Stimulated activated effector memory CD8-positive, alpha-beta T cell treated with anti-CD3 and anti-CD28 coated beads, Interleukin-12 subunit alpha, Interleukin-12 subunit beta, amount 100 ng/mL, for 72 hours (primary cell): ENCODE results near the gene ROCK2.
"Not testable (repeated sequence)": the region's sequence is repeated elsewhere in the genome, so short reads cannot be mapped to it uniquely, and the experiment has no call there.

ENCODE experiments used
- ATAC-seq: fragments of 150-1000 bp; cut with Tn5 transposase; 2 replicates; pipeline ENCODE4 v1.10.0; 2021
- DNase-seq, 2 donors: peaks; one replicate each; pipeline ENCODE4 v3.0.0; 2021 to 2022; ENCODE audit warnings: low spot score in 2 of 2
- H3K27ac Mint-ChIP-seq: one replicate; pipeline ENCODE4 v1.8.0; 2022; ENCODE audit warnings: mild to moderate bottlenecking, mixed read lengths
- H3K36me3 Mint-ChIP-seq: one replicate; pipeline ENCODE4 v1.8.0; 2022; ENCODE audit warnings: mild to moderate bottlenecking, mixed read lengths
- H3K4me1 Mint-ChIP-seq: one replicate; pipeline ENCODE4 v1.8.0; 2022; ENCODE audit warnings: mixed read lengths
- H3K4me3 Mint-ChIP-seq: one replicate; pipeline ENCODE4 v1.8.0; 2022; ENCODE audit warnings: mild to moderate bottlenecking, mixed read lengths
- H3K9me3 Mint-ChIP-seq: one replicate; pipeline ENCODE4 v1.8.0; 2022; ENCODE audit warnings: mixed read lengths

ROCK2 gene

DNA sequence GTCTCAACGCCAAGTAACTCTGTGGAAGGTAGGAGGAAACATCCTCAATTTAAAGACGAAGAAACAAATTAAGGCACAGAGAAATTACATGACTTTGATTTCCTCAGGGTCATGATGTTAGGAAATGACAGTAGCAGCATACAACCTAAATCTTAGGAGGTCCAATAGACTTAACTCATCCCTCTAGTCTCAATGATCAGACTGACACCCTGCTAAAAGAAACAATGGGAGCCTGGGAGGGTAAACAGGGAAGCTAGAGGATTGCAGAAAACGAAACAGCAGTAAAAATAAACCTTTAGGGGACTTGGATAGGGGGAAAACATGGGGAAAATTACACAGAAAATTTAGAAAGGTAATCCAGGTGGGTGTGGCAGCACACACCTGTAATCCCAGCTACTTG is 56.0 kb downstream of the ROCK2 start:
- Mint-ChIP-seq H3K4me3 (no peak overlapping the region), H3K36me3 (peaks cover 20% of the 10 kb centered on the region), H3K4me1 (peaks cover 23% of the 10 kb centered on the region), H3K9me3 (no peaks in the 10 kb centered on the region), H3K27ac (peak overlapping the region; percentile 39)
- DNase-seq (no peak), ATAC-seq (no peak)

DNA sequence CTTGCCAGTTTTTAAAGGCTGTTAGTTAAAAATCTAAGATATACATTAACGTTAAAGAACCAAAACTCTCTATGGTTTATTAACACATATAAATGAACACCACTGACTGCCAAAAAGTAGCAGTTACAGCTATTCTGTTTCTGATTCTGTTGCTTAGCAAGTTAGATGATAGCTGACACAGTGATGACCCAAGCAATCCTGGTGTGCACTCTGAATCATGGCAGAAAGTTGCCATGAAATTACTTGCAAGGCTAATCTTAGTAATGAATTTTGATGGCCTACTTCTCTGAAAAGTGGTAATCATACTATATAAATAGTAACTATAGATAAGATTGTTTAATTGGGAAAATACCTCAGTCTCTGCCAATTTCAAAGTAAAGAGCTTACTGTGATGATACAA is 57.7 kb downstream of the ROCK2 start:
- DNase-seq (no peak), ATAC-seq (peak; percentile 51)
- Mint-ChIP-seq H3K36me3 (peaks cover 30% of the 10 kb centered on the region), H3K27ac (no peak overlapping the region), H3K4me3 (no peak overlapping the region), H3K4me1 (peaks cover 15% of the 10 kb centered on the region), H3K9me3 (no peaks in the 10 kb centered on the region)

GRCh38 chr2:11286323-11286722 is 58.1 kb downstream of the ROCK2 start:
- peaks cover 32% of the 10 kb centered on the region for H3K36me3 Mint-ChIP-seq
- no peak overlapping the region for H3K4me3 Mint-ChIP-seq
- ATAC-seq (no peak), DNase-seq (no peak)
- H3K9me3 Mint-ChIP-seq: no peaks in the 10 kb centered on the region
- peaks cover 17% of the 10 kb centered on the region for H3K4me1 Mint-ChIP-seq
- no peak overlapping the region for H3K27ac Mint-ChIP-seq

- no peak overlapping the region for H3K27ac Mint-ChIP-seq
- no peak for ATAC-seq
- H3K4me3 Mint-ChIP-seq: no peak overlapping the region
- no peak for DNase-seq
- H3K9me3 Mint-ChIP-seq: no peaks in the 10 kb centered on the region
- peaks cover 19% of the 10 kb centered on the region for H3K4me1 Mint-ChIP-seq
- peaks cover 37% of the 10 kb centered on the region for H3K36me3 Mint-ChIP-seq
Observed at GRCh38 chr2:11285499-11285898, 58.9 kb downstream of the ROCK2 start.

DNA sequence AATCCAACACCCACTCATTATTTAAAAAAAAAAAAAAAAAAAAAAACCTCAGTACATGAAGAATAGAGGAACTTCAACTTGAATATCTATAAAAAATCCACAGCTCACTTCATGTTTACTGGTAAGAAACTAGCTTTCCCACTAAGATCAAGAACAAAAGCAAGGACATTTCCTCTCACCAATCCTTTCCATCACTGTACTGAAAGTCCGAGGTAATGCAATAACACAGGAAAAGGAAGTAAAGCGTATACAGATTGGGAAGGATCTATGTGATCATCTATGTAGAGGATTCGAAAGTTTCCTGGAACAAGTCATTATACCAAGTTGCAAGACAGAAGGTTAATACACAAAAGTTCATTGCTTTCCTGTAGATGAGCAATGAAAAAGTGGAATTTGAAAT is 63.2 kb downstream of the ROCK2 start:
- Mint-ChIP-seq H3K9me3 (peaks cover 2% of the 10 kb centered on the region), H3K4me1 (peaks cover 12% of the 10 kb centered on the region), H3K4me3 (no peak overlapping the region), H3K36me3 (peaks cover 49% of the 10 kb centered on the region), H3K27ac (no peak overlapping the region)
- DNase-seq (no peak), ATAC-seq (no peak)

- peaks cover 47% of the 10 kb centered on the region for H3K36me3 Mint-ChIP-seq
- ATAC-seq: no peak
- peaks cover 2% of the 10 kb centered on the region for H3K9me3 Mint-ChIP-seq
- DNase-seq: no peak
- H3K4me1 Mint-ChIP-seq: peaks cover 16% of the 10 kb centered on the region
- H3K27ac Mint-ChIP-seq: no peak overlapping the region
- no peak overlapping the region for H3K4me3 Mint-ChIP-seq
Observed at GRCh38 chr2:11280713-11281112, 63.7 kb downstream of the ROCK2 start.

DNA sequence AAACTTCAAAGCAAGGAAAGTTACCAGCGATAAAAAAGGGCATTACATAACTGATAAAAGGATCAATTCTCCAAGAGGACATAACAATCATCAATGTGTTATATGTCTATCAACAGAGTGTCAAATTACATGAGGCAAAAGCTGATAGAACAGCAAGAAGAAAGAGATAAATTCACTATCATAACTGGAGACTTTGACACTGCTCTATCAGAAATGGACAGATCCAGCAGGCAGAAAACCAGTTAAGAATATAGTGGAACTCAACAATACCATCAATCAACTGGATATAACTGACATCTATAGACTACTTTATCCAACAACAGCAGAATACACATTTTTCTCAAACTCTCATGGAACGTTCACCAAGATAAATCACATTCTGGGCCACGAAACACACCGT is 65.0 kb downstream of the ROCK2 start:
- H3K4me3 Mint-ChIP-seq: no peak overlapping the region
- peaks cover 21% of the 10 kb centered on the region for H3K4me1 Mint-ChIP-seq
- H3K9me3 Mint-ChIP-seq: peaks cover 2% of the 10 kb centered on the region
- H3K36me3 Mint-ChIP-seq: peaks cover 35% of the 10 kb centered on the region
- DNase-seq: no peak
- no peak overlapping the region for H3K27ac Mint-ChIP-seq
- no peak for ATAC-seq

DNA sequence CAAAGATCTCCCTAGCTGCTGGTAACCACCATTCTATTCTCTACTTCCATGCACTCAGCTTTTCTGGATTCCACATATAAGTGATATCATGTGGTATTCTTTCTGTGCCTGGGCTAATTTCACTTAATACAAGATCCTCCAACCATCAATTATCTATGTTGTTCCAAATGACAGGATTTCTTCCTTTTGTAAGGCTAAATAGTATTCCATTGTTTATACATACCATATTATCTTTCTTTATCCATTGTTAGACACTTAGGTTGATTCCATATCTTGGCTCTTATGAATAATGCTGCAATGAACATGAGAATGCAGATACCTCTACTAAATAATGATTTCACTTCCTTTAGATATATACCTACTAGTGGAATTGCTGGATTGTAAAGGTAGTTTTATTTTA is 66.2 kb downstream of the ROCK2 start:
- Mint-ChIP-seq H3K4me1 (peaks cover 30% of the 10 kb centered on the region), H3K27ac (no peak overlapping the region)

DNA sequence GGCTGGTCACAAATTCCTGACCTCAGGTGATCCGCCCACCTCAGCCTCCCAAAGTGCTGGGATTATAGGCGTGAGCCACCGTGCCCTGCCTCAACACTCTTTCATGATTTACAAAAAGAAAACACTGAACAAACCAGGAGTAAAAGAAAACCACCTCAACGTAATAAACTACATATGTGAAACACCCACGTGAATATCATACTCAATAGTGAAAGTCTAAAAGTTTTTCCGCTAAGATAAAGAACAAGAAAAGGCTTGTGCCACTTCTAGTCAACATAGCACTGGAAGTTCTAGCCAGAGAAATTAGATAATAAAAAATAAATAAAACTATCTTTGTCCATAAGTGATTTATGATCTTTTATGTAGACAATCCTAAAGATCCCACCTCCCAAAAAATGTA is 68.5 kb downstream of the ROCK2 start:
- H3K9me3 Mint-ChIP-seq: peaks cover 2% of the 10 kb centered on the region
- no peak for ATAC-seq

More for the DNA sequence above, 66.2 kb downstream of the ROCK2 start:
- DNase-seq: no peak
- Mint-ChIP-seq H3K4me3 (no peak overlapping the region), H3K36me3 (peaks cover 34% of the 10 kb centered on the region), H3K9me3 (peaks cover 2% of the 10 kb centered on the region)
- no peak for ATAC-seq

GRCh38 chr2:11270891-11271290 is 73.5 kb downstream of the ROCK2 start:
- no peak overlapping the region for H3K4me3 Mint-ChIP-seq
- H3K9me3 Mint-ChIP-seq: peaks cover 10% of the 10 kb centered on the region
- H3K4me1 Mint-ChIP-seq: peaks cover 26% of the 10 kb centered on the region
- ATAC-seq (peak; percentile 86), DNase-seq (no peak)
- H3K36me3 Mint-ChIP-seq: peaks cover 5% of the 10 kb centered on the region
- peak overlapping the region; percentile 5 for H3K27ac Mint-ChIP-seq

More for the DNA sequence above, 68.5 kb downstream of the ROCK2 start:
- Mint-ChIP-seq H3K27ac (no peak overlapping the region), H3K4me1 (peaks cover 26% of the 10 kb centered on the region), H3K36me3 (peaks cover 20% of the 10 kb centered on the region), H3K4me3 (no peak overlapping the region)
- DNase-seq: no peak

- Mint-ChIP-seq H3K36me3 (no peaks in the 10 kb centered on the region), H3K9me3 (peaks cover 10% of the 10 kb centered on the region), H3K4me1 (peaks cover 10% of the 10 kb centered on the region), H3K27ac (no peak overlapping the region), H3K4me3 (no peak overlapping the region)
- ATAC-seq (no peak), DNase-seq (no peak)
Observed at GRCh38 chr2:11267931-11268330, 76.5 kb downstream of the ROCK2 start.

DNA sequence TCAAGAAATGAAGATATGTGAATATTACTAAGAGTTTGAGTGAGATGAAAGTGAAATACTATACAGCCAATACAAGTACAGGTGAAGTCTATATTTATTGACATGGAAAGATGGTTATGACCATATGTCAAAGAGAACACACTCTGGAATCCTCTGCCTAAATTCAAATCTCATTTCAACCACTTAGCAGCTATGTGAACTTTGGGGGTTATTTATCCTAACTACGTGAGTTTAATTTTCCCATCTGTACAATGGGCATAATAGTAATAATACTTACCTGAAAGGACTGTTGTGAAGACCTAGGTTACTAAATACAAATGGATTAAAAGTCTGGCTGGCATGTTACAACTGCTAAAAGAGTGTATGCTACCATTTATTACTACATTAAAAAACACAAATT is 79.6 kb downstream of the ROCK2 start:
- H3K9me3 Mint-ChIP-seq: peaks cover 6% of the 10 kb centered on the region
- no peaks in the 10 kb centered on the region for H3K4me1 Mint-ChIP-seq
- H3K36me3 Mint-ChIP-seq: no peaks in the 10 kb centered on the region
- H3K27ac Mint-ChIP-seq: no peak overlapping the region
- no peak for DNase-seq
- H3K4me3 Mint-ChIP-seq: no peak overlapping the region
- no peak for ATAC-seq

DNA sequence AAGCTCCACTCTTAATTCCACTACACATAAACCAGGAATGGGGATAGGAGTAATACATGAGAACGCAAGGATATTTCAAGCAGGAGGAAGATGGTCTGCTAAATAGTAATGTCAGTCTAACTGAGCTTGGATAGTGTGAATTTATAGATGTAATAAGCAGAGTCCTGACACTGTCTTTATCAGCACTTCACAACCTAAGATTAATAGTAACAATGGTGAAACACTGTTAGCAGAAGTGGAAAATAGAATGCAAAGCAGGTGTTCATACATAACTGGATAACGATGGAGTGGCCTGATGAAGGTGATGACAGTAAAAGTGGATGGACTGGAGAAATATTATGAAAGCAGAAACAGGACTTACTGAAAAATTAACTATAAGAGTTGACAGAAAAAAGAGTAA is 80.4 kb downstream of the ROCK2 start:
- Mint-ChIP-seq H3K27ac (no peak overlapping the region), H3K36me3 (no peaks in the 10 kb centered on the region), H3K9me3 (peaks cover 3% of the 10 kb centered on the region), H3K4me1 (no peaks in the 10 kb centered on the region), H3K4me3 (no peak overlapping the region)
- ATAC-seq (no peak), DNase-seq (no peak)

DNA sequence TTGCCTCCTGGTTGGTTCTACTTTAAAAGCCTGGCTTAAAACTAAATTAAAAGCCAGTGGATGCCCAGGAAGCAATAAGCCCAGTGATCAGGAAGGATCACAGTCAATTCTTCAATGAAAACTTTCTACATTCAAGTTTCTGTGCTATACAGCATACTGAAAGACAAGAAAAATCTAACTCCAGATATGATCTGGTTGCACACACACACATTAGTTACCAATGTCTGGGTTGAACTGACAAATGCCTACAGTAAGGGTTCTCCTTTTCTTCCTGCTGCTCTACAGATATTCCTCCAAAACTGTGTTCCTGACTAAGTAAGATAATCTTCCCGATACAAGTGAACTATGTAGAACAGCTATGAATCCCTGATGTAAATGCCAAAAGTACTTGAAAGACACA is 81.3 kb downstream of the ROCK2 start:
- no peak overlapping the region for H3K4me3 Mint-ChIP-seq
- DNase-seq: no peak
- H3K27ac Mint-ChIP-seq: no peak overlapping the region
- no peak for ATAC-seq
- peaks cover 5% of the 10 kb centered on the region for H3K4me1 Mint-ChIP-seq
- no peaks in the 10 kb centered on the region for H3K36me3 Mint-ChIP-seq
- H3K9me3 Mint-ChIP-seq: no peaks in the 10 kb centered on the region

- not testable (repeated sequence) for ATAC-seq, H3K4me3 Mint-ChIP-seq, H3K27ac Mint-ChIP-seq, DNase-seq, H3K4me1 Mint-ChIP-seq, H3K36me3 Mint-ChIP-seq, H3K9me3 Mint-ChIP-seq
Observed at GRCh38 chr2:11262438-11262837, 82.0 kb downstream of the ROCK2 start.

- not testable (repeated sequence) for H3K4me1 Mint-ChIP-seq, H3K27ac Mint-ChIP-seq, H3K9me3 Mint-ChIP-seq, H3K36me3 Mint-ChIP-seq, DNase-seq, ATAC-seq, H3K4me3 Mint-ChIP-seq
Observed at GRCh38 chr2:11261564-11261963, 82.9 kb downstream of the ROCK2 start.

- ATAC-seq: no peak
Observed at GRCh38 chr2:11260979-11261378, 83.5 kb downstream of the ROCK2 start.

More at GRCh38 chr2:11260979-11261378, 83.5 kb downstream of the ROCK2 start:
- Mint-ChIP-seq H3K4me3 (no peak overlapping the region), H3K27ac (no peak overlapping the region), H3K4me1 (peaks cover 5% of the 10 kb centered on the region), H3K36me3 (peaks cover 6% of the 10 kb centered on the region), H3K9me3 (no peaks in the 10 kb centered on the region)
- no peak for DNase-seq
